ENCODE measurements around the gene GPHN.

The GPHN gene

DNA sequence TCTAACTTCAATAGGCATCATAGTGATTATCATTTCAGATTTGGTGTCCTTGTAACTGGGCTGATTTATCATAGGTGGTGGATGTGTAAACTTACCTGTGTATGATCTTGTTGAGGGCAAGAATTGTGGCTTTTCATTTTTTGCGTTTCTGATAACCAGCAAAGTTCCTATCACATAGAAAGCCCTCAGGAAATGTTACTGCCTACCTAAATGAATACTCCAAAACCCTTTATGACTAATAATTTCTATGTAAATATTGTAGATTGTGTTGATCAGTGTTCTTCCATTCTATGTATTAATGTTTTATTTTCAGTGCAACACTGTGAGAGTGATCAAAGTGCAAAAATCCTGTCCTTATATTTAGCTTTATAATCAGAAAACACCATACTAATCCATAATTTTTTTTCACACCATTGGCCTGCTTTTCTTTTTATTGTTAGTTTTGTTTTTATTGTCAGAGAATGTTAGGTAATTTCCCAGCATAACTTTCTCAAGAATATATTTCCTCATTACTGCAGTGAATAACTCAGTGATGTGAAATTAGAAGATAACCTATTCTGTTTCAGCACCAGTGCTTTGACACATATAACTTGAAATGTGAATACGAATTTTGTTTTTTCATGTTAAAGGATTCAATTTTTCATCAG is 94.1 kb downstream of the GPHN start:
- Histone ChIP-seq H4K12ac (ENCODE audit: low read depth, low read length) (no peak overlapping the region), H3K4ac (ENCODE audit: low read depth, low read length) (no peak overlapping the region), H2BK5ac (ENCODE audit: low read depth, low read length, poor library complexity) (no peak overlapping the region), H4K91ac (ENCODE audit: low read depth, low read length) (no peak overlapping the region), H3K79me2 (ENCODE audit: control insufficient read depth, insufficient read depth, low read length, poor library complexity) (no peaks in the 10 kb centered on the region), H2BK12ac (ENCODE audit: low read length) (no peak overlapping the region), H3K23ac (ENCODE audit: low read length) (no peak overlapping the region), H3K27ac (ENCODE audit: low read depth, low read length) (no peak overlapping the region), H3K4me2 (ENCODE audit: low read length) (no peak overlapping the region), H2BK120ac (ENCODE audit: insufficient read depth, low read length, poor library complexity) (no peak overlapping the region), H3K79me1 (ENCODE audit: low read length) (no peaks in the 10 kb centered on the region), H3K9ac (ENCODE audit: low read length) (no peak overlapping the region), H3K27me3 (ENCODE audit: insufficient read depth, low read length) (no peaks in the 10 kb centered on the region), H3K36me3 (ENCODE audit: control insufficient read depth in 1 of 2, insufficient read depth in 2 of 2, low read length in 2 of 2) (no peaks in the 10 kb centered on the region), H3K4me1 (ENCODE audit: control insufficient read depth in 1 of 2, insufficient read depth in 2 of 2, low read length in 2 of 2) (no peaks in the 10 kb centered on the region), H3K18ac (ENCODE audit: low read length) (no peak overlapping the region), H2AFZ (ENCODE audit: insufficient read depth, low read length, poor library complexity) (no peak overlapping the region), H4K8ac (ENCODE audit: low read depth, low read length) (no peak overlapping the region), H3K4me3 (ENCODE audit: low read depth, low read length) (no peak overlapping the region), H3K9me3 (ENCODE audit: insufficient read depth, low read depth, low read length) (no peaks in the 10 kb centered on the region), H3K14ac (ENCODE audit: low read length) (no peak overlapping the region), H2AK5ac (ENCODE audit: low read length) (no peak overlapping the region)
- no CpG with 5 or more reads among the region's 2 CpGs for WGBS (ENCODE audit: extremely low coverage, insufficient coverage, insufficient read length)
- peak in 1 of 2 donors; percentile 39 for DNase-seq

- Histone ChIP-seq H4K12ac (ENCODE audit: low read depth, low read length) (no peak overlapping the region), H4K91ac (ENCODE audit: low read depth, low read length) (no peak overlapping the region), H3K79me1 (ENCODE audit: low read length) (no peaks in the 10 kb centered on the region), H2BK120ac (ENCODE audit: insufficient read depth, low read length, poor library complexity) (no peak overlapping the region), H3K4me3 (ENCODE audit: low read depth, low read length) (no peak overlapping the region), H4K8ac (ENCODE audit: low read depth, low read length) (no peak overlapping the region), H3K4ac (ENCODE audit: low read depth, low read length) (no peak overlapping the region), H2BK12ac (ENCODE audit: low read length) (no peak overlapping the region), H2AFZ (ENCODE audit: insufficient read depth, low read length, poor library complexity) (no peak overlapping the region), H2AK5ac (ENCODE audit: low read length) (no peak overlapping the region), H3K36me3 (ENCODE audit: control insufficient read depth in 1 of 2, insufficient read depth in 2 of 2, low read length in 2 of 2) (no peaks in the 10 kb centered on the region), H3K79me2 (ENCODE audit: control insufficient read depth, insufficient read depth, low read length, poor library complexity) (no peaks in the 10 kb centered on the region), H3K18ac (ENCODE audit: low read length) (no peak overlapping the region), H3K9me3 (ENCODE audit: insufficient read depth, low read depth, low read length) (no peaks in the 10 kb centered on the region), H3K4me2 (ENCODE audit: low read length) (no peak overlapping the region), H3K23ac (ENCODE audit: low read length) (no peak overlapping the region), H2BK5ac (ENCODE audit: low read depth, low read length, poor library complexity) (no peak overlapping the region), H3K27me3 (ENCODE audit: insufficient read depth, low read length) (no peaks in the 10 kb centered on the region), H3K14ac (ENCODE audit: low read length) (no peak overlapping the region), H3K4me1 (ENCODE audit: control insufficient read depth in 1 of 2, insufficient read depth in 2 of 2, low read length in 2 of 2) (no peaks in the 10 kb centered on the region), H3K9ac (ENCODE audit: low read length) (no peak overlapping the region), H3K27ac (ENCODE audit: low read depth, low read length) (no peak overlapping the region)
- no peak for DNase-seq
These were observed 96.0 kb downstream of the GPHN start for GRCh38 chr14:66603945-66604344.

DNA sequence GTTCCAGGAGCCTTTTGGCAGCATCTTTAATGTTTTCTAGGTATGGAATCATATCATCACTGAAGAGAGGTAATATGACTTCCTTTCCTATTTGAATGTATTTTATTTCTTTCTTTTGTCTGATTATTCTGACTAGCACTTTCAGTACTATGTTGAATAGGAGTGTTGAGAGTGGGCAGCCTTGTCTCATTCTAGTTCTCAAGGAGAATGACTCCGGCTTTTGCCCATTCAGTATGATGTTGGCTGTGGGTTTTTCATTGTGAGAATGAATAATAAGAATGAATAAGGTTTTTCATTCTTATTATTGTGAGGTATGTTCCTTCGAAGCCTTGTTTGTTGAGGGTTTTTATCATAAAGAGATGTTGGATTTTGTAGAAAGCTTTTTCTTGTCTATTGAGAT is 98.9 kb downstream of the GPHN start:
- Histone ChIP-seq H4K12ac (ENCODE audit: low read depth, low read length) (no peak overlapping the region), H3K23ac (ENCODE audit: low read length) (no peak overlapping the region), H3K4me2 (ENCODE audit: low read length) (no peak overlapping the region), H3K4me3 (ENCODE audit: low read depth, low read length) (no peak overlapping the region), H3K4ac (ENCODE audit: low read depth, low read length) (no peak overlapping the region), H3K79me2 (ENCODE audit: control insufficient read depth, insufficient read depth, low read length, poor library complexity) (no peaks in the 10 kb centered on the region), H2BK12ac (ENCODE audit: low read length) (no peak overlapping the region), H4K91ac (ENCODE audit: low read depth, low read length) (no peak overlapping the region), H2BK120ac (ENCODE audit: insufficient read depth, low read length, poor library complexity) (no peak overlapping the region), H3K4me1 (ENCODE audit: control insufficient read depth in 1 of 2, insufficient read depth in 2 of 2, low read length in 2 of 2) (no peaks in the 10 kb centered on the region), H4K8ac (ENCODE audit: low read depth, low read length) (no peak overlapping the region), H3K14ac (ENCODE audit: low read length) (no peak overlapping the region), H2AK5ac (ENCODE audit: low read length) (no peak overlapping the region), H3K18ac (ENCODE audit: low read length) (no peak overlapping the region), H3K79me1 (ENCODE audit: low read length) (no peaks in the 10 kb centered on the region), H3K27me3 (ENCODE audit: insufficient read depth, low read length) (no peaks in the 10 kb centered on the region), H2BK5ac (ENCODE audit: low read depth, low read length, poor library complexity) (no peak overlapping the region), H3K36me3 (ENCODE audit: control insufficient read depth in 1 of 2, insufficient read depth in 2 of 2, low read length in 2 of 2) (no peaks in the 10 kb centered on the region), H3K9ac (ENCODE audit: low read length) (no peak overlapping the region), H2AFZ (ENCODE audit: insufficient read depth, low read length, poor library complexity) (no peak overlapping the region), H3K9me3 (ENCODE audit: insufficient read depth, low read depth, low read length) (no peaks in the 10 kb centered on the region), H3K27ac (ENCODE audit: low read depth, low read length) (no peak overlapping the region)
- DNase-seq = no peak
- WGBS (ENCODE audit: extremely low coverage, insufficient coverage, insufficient read length) = no CpG with 5 or more reads among the region's 2 CpGs

DNA sequence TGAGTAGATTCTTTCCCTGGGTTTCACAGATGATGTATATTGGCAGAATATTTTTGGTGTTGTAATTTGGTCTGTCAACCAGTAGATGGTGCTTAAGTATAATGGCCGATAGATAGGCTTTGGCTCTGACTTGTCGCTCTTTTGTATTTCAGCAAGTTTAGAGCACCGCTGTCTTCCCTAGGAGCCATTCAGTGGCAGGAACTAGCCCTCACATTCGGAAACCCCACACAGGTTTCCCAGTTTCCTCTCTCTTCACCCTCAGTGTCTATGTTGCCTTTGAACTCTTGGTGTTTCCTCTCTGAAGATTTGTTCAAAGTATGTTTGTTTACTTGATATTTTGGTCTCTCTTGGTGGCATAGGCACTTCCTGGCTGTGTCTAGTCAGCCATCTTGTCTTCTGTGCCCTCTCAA is 102.2 kb downstream of the GPHN start:
- no peak overlapping the region for H3K4me3 ChIP-seq (ENCODE audit: low read depth, low read length)
- DNase-seq = peak in 1 of 2 donors; percentile 62
- no peaks in the 10 kb centered on the region for H3K79me2 ChIP-seq (ENCODE audit: control insufficient read depth, insufficient read depth, low read length, poor library complexity)
- H3K4ac ChIP-seq (ENCODE audit: low read depth, low read length) = no peak overlapping the region
- no peak overlapping the region for H3K4me2 ChIP-seq (ENCODE audit: low read length)
- no peak overlapping the region for H4K12ac ChIP-seq (ENCODE audit: low read depth, low read length)
- H2BK120ac ChIP-seq (ENCODE audit: insufficient read depth, low read length, poor library complexity) = no peak overlapping the region
- no peak overlapping the region for H3K27ac ChIP-seq (ENCODE audit: low read depth, low read length)
- H3K18ac ChIP-seq (ENCODE audit: low read length) = no peak overlapping the region
- no peak overlapping the region for H3K14ac ChIP-seq (ENCODE audit: low read length)
- H2AFZ ChIP-seq (ENCODE audit: insufficient read depth, low read length, poor library complexity) = no peak overlapping the region
- no peak overlapping the region for H2BK5ac ChIP-seq (ENCODE audit: low read depth, low read length, poor library complexity)
- no peaks in the 10 kb centered on the region for H3K4me1 ChIP-seq (ENCODE audit: control insufficient read depth in 1 of 2, insufficient read depth in 2 of 2, low read length in 2 of 2)
- H3K9me3 ChIP-seq (ENCODE audit: insufficient read depth, low read depth, low read length) = no peaks in the 10 kb centered on the region
- no peaks in the 10 kb centered on the region for H3K27me3 ChIP-seq (ENCODE audit: insufficient read depth, low read length)
- H3K9ac ChIP-seq (ENCODE audit: low read length) = no peak overlapping the region
- H3K23ac ChIP-seq (ENCODE audit: low read length) = no peak overlapping the region
- no peak overlapping the region for H2BK12ac ChIP-seq (ENCODE audit: low read length)
- no peak overlapping the region for H2AK5ac ChIP-seq (ENCODE audit: low read length)
- H4K91ac ChIP-seq (ENCODE audit: low read depth, low read length) = no peak overlapping the region
- no peak overlapping the region for H4K8ac ChIP-seq (ENCODE audit: low read depth, low read length)
- H3K79me1 ChIP-seq (ENCODE audit: low read length) = no peaks in the 10 kb centered on the region
- H3K36me3 ChIP-seq (ENCODE audit: control insufficient read depth in 1 of 2, insufficient read depth in 2 of 2, low read length in 2 of 2) = no peaks in the 10 kb centered on the region
- WGBS (ENCODE audit: extremely low coverage, insufficient coverage, insufficient read length) = no CpG with 5 or more reads among the region's 4 CpGs

Data from trophoblast cell (in vitro differentiated cells and primary cell).